Endothelial cell (in vitro differentiated cells): ENCODE measurements around the gene NEO1. TPM values are rescaled to one million over a fixed set of nuclear protein-coding genes. Genes with fewer than 3 reads are reported as not detected.
"Not testable (repeated sequence)": the region's sequence is repeated elsewhere in the genome, so short reads cannot be mapped to it uniquely, and the experiment has no call there.

Source experiments
- DNase-seq: peaks from one replicate; pipeline ENCODE4 v3.0.0; 2021; ENCODE audit warnings: low spot score
- H3K27ac Mint-ChIP-seq: one replicate; pipeline ENCODE4 v1.8.0; 2021; ENCODE audit warnings: mixed read lengths, inconsistent platforms; ENCODE audit not compliant: unreplicated experiment
- H3K27me3 Mint-ChIP-seq: one replicate; pipeline ENCODE4 v1.8.0; 2021; ENCODE audit warnings: mild to moderate bottlenecking, moderate library complexity, mixed read lengths, inconsistent platforms; ENCODE audit not compliant: unreplicated experiment
- H3K36me3 Mint-ChIP-seq: one replicate; pipeline ENCODE4 v1.8.0; 2021; ENCODE audit warnings: mild to moderate bottlenecking, low read depth, mixed read lengths, inconsistent platforms; ENCODE audit not compliant: unreplicated experiment
- H3K4me1 Mint-ChIP-seq: one replicate; pipeline ENCODE4 v1.8.0; 2021; ENCODE audit warnings: mild to moderate bottlenecking, mixed read lengths, inconsistent platforms; ENCODE audit not compliant: unreplicated experiment
- H3K4me3 Mint-ChIP-seq: one replicate; pipeline ENCODE4 v1.8.0; 2021; ENCODE audit warnings: mild to moderate bottlenecking, mixed read lengths, inconsistent platforms; ENCODE audit not compliant: unreplicated experiment
- H3K9me3 Mint-ChIP-seq: one replicate; pipeline ENCODE4 v1.8.0; 2021; ENCODE audit warnings: mixed read lengths, inconsistent platforms; ENCODE audit not compliant: unreplicated experiment
- total RNA-seq: library from RNA; stranded (reverse); fragmentation: NEBNext Ultra II Directional; extraction: Animal tissue kit (Norgen Biotek cat#: 25700); gene quantifications from one replicate; pipeline ENCODE4 v1.2.1, GENCODE V29; 2021; ENCODE audit not compliant: unreplicated experiment
- TF ChIP-seq, protein P1 (sequence below): fragments of 200-600 bp; sonication (generic); IDR thresholded peaks from one replicate; pipeline ENCODE4 v1.5.0; 2021; ENCODE audit warnings: antibody characterized with exemption; ENCODE audit not compliant: unreplicated experiment

NEO1 gene
- total RNA-seq, 1 donor from 2014 or later = 140 TPM

DNA sequence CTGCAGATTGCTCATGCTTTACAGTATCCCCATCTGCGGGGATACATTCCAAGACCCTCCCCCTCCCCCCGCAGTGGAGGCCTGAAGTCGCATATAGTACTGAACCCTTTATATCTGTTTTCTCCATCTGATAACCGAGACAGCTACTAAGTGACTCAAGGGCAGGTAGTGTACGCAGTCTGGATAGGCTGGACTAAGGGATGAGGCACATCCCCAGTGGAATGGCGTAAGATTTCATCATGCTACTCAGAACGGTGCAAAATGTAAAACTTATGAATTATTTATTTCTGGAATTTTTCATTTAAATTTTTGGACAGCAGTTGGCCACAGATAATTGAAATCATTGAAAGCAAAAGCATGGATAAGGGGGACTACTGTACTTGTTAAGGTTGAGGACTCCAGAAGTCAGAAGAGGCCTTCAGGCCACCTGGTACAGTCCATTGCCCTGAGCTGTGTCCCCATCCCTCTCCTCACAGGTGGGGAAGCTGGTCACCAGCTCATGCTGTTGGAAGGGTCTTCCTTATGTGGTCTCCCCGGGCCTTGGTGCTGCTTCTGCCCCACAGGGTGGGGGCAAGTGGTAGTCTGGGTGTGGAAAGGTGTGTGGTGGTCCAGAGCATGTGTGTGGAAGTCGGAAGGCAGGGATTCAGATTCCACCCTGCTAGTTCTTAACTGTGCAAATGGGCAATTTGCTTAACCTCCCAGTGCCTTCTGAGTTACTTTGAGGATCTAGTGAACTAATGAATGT is 244.5 kb downstream of the NEO1 start:
- no peak overlapping the region for H3K27ac Mint-ChIP-seq
- H3K9me3 Mint-ChIP-seq = no peaks in the 10 kb centered on the region
- no peak for DNase-seq
- peaks cover 9% of the 10 kb centered on the region for H3K4me1 Mint-ChIP-seq
- H3K27me3 Mint-ChIP-seq = no peaks in the 10 kb centered on the region
- peak overlapping the region; percentile 14 for H3K4me3 Mint-ChIP-seq
- TF ChIP-seq, protein P1, sequence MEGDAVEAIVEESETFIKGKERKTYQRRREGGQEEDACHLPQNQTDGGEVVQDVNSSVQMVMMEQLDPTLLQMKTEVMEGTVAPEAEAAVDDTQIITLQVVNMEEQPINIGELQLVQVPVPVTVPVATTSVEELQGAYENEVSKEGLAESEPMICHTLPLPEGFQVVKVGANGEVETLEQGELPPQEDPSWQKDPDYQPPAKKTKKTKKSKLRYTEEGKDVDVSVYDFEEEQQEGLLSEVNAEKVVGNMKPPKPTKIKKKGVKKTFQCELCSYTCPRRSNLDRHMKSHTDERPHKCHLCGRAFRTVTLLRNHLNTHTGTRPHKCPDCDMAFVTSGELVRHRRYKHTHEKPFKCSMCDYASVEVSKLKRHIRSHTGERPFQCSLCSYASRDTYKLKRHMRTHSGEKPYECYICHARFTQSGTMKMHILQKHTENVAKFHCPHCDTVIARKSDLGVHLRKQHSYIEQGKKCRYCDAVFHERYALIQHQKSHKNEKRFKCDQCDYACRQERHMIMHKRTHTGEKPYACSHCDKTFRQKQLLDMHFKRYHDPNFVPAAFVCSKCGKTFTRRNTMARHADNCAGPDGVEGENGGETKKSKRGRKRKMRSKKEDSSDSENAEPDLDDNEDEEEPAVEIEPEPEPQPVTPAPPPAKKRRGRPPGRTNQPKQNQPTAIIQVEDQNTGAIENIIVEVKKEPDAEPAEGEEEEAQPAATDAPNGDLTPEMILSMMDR = no peak
- H3K36me3 Mint-ChIP-seq = peaks cover 42% of the 10 kb centered on the region

DNA sequence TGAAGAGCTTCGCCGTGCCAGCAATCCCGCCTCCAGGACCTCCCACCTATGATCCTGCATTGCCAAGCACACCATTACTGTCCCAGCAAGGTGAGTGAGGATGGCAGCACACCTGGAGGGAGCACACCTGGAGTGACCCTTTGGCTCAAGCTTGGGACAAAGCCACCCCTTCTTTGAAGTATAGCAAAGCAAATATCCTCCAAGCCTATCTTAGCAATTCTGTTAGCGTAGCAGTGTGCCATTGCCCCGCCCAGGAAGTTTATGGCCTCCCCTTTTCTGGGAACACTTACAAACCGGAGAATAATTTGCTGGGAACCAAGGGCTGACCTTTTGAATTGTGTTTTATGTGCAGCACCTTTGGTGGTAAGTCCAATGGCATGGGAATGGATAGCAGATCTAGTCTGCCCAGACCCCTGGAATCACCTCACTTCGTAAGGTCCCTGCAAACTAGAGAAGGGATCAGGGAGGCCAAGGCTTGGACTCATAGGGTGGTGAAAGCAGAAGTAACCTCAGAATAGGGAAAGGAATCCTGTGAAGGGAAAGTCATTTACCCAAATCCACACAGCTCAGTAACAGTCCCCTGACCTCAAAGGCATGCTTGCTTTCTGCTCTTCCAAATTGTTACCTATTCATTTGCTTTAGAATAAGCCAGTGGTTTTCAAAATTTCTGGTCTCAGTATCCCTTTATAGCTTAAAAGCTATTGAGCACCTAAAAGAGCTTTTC is 246.4 kb downstream of the NEO1 start:
- Mint-ChIP-seq H3K4me1 (peaks cover 27% of the 10 kb centered on the region), H3K27ac (no peak overlapping the region), H3K27me3 (no peaks in the 10 kb centered on the region), H3K36me3 (peaks cover 53% of the 10 kb centered on the region), H3K4me3 (no peak overlapping the region), H3K9me3 (no peaks in the 10 kb centered on the region)
- TF ChIP-seq, protein P1 = no peak
- DNase-seq = no peak

DNA sequence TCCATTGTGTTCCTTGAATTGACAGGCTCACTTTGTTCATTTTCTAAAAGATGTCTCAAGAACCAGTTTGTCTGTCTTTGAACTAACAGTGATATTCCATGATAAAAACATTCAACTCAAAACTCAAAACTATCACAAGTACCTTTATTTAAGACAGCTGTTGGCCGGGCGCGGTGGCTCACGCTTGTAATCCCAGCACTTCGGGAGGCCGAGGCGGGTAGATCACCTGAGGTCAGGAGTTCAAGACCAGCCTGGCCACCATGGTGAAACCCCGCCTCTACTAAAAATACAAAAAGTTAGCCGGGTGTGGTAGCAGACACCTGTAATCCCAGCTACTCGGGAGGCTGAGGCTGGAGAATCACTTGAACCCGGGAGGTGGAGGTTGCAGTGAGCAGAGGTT is 248.0 kb downstream of the NEO1 start:
- DNase-seq, H3K27me3 Mint-ChIP-seq, H3K4me3 Mint-ChIP-seq, H3K9me3 Mint-ChIP-seq, H3K27ac Mint-ChIP-seq: not testable (repeated sequence)
- peaks cover 34% of the 10 kb centered on the region for H3K4me1 Mint-ChIP-seq
- H3K36me3 Mint-ChIP-seq = peaks cover 48% of the 10 kb centered on the region

DNA sequence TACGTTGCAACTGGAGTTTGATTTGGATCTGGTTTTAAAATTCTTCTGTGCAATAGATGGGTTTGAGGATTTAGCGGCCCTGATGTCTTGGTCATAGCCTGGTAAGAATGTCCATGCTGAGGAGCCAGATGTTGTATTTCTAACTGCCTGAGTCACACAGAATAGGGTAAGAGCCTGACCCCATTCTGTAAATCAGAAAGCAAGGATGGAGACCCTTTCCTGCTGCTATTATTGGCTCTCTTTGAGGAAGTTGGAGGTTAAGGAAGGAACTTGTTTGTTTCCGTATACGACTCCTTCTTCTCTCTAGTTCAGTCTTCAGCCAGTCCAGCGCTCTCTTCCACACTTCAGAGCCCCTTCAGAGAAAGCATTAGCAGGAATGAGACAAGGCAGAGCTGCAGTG is 251.4 kb downstream of the NEO1 start:
- Mint-ChIP-seq H3K36me3 (peaks cover 43% of the 10 kb centered on the region), H3K4me3 (peak overlapping the region; percentile 38), H3K4me1 (peaks cover 43% of the 10 kb centered on the region), H3K9me3 (no peaks in the 10 kb centered on the region), H3K27ac (peak overlapping the region; percentile 91), H3K27me3 (peaks cover 5% of the 10 kb centered on the region)
- DNase-seq = no peak
- TF ChIP-seq, protein P1 = no peak

DNA sequence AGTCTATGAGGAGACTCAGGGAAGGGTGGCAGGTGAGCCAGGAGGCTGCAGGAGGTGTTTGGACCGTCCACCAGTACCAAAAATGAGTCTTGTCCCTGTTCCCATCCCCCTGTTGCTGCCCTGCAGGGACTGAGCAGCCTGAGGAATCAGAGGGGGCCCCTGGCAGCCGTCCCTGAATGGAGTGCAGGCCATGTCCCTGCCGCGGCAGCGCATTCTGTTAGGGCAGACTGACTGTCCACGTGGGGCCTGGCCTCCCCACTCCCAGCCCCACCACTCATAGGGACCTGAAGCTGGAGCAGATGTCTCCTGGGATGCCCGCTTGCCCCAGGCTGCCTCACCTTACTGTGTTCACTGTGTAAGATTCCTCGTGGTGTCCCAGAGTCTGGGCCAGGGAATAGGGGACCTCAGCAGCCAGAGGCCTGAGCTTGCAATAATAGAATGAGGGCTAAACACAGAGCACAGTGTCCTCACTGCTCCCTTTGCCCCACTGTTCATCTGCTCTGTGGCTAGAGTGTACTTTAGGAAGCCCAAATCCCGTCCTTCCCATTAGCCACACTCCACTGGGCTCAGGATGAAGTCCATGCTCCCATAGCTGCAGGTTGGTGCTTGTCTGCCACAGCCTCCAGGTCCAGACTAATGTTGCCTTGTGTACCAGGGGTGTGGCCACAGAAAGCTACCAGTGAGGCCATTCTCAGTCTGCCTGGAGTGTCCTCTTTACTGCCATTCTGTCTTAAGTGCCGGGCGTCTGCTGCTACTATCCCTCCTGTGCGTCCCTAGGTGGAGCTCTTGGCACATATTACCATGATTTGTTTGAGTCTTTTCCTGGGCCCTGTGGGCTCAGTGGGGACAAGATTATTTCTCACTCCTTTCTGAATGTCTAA is 253.3 kb downstream of the NEO1 start:
- H3K4me3 Mint-ChIP-seq = no peak overlapping the region
- H3K27me3 Mint-ChIP-seq = peaks cover 5% of the 10 kb centered on the region
- H3K4me1 Mint-ChIP-seq = peaks cover 43% of the 10 kb centered on the region
- H3K36me3 Mint-ChIP-seq = peaks cover 38% of the 10 kb centered on the region
- H3K27ac Mint-ChIP-seq = peak overlapping the region; percentile 4
- TF ChIP-seq, protein P1 = no peak
- peak; percentile 56 for DNase-seq
- no peaks in the 10 kb centered on the region for H3K9me3 Mint-ChIP-seq
